GM10266 (cell line): ENCODE data around the gene RIN2.

Experiments used
- DNase-seq: peaks from one replicate; pipeline ENCODE4 v3.0.0; 2012; ENCODE audit errors: extremely low spot score
- TF ChIP-seq, protein P1 (sequence below): IDR thresholded peaks from 2 replicates; pipeline ENCODE4 v1.5.1; 2012; ENCODE audit warnings: mild to moderate bottlenecking, low read depth; ENCODE audit not compliant: control insufficient read depth, insufficient read depth; ENCODE audit errors: missing control alignments

The RIN2 gene

DNA sequence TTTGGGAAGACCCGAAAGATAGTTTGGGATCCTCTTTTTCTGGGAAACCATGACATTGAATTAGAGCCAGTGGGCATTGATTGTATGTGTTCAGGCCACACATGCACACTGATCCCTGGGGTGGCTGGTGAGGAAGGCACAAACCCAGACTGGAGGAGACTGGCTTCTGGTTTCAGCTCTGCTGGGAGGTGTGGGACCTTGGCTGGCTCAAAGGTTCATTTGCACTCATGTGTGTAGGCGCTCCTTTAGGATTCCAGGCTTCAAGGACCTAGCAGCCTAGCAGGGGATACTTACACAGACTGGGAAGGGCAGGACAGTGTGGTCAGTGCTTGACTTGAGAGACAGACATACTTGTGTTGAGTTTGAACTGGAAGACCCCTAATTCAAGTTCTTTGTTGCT is 7.2 kb downstream of the RIN2 start:
- TF ChIP-seq, protein P1, sequence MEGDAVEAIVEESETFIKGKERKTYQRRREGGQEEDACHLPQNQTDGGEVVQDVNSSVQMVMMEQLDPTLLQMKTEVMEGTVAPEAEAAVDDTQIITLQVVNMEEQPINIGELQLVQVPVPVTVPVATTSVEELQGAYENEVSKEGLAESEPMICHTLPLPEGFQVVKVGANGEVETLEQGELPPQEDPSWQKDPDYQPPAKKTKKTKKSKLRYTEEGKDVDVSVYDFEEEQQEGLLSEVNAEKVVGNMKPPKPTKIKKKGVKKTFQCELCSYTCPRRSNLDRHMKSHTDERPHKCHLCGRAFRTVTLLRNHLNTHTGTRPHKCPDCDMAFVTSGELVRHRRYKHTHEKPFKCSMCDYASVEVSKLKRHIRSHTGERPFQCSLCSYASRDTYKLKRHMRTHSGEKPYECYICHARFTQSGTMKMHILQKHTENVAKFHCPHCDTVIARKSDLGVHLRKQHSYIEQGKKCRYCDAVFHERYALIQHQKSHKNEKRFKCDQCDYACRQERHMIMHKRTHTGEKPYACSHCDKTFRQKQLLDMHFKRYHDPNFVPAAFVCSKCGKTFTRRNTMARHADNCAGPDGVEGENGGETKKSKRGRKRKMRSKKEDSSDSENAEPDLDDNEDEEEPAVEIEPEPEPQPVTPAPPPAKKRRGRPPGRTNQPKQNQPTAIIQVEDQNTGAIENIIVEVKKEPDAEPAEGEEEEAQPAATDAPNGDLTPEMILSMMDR, result no peak
- DNase-seq, result no peak

DNA sequence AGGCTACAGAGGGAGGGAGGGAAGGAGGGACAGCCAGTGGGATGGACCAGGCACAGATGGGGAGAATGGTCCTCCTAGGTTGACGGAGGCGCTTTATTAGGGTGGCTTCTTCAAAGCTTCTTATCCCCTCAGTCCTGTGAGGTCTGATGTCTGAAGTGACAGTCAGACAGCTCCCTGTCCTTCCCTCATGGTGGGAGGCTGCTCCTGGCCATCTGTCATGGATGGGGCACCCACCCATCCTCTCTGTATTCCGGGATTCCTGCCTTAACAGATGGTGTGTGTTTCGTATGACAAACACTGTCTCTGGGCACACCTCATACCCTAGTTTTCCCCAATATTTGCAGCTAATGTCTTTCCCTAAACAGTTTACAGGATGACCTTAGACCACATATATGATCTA is 7.9 kb downstream of the RIN2 start:
- TF ChIP-seq, protein P1, result no peak
- DNase-seq, result no peak

DNA sequence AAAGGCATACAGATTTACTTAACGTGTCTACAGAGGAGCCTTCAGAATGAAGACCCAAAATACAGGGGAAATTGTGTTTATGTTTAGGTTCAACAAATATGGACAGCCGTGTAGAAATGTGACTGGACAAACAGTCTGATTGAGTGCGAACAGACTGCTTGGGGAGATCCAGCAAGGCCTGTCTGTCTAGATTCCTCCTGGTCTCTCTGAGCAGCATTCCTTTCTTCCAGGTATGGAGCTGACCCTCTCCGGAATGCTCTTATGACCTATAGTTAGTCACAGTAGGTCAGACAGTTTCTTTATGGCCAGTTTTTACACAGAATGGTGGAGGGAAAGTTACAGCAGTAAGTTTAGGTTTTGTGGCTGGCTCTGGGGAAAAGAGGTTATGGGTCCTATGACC is 9.0 kb downstream of the RIN2 start:
- no peak for DNase-seq
- TF ChIP-seq, protein P1, result no peak

DNA sequence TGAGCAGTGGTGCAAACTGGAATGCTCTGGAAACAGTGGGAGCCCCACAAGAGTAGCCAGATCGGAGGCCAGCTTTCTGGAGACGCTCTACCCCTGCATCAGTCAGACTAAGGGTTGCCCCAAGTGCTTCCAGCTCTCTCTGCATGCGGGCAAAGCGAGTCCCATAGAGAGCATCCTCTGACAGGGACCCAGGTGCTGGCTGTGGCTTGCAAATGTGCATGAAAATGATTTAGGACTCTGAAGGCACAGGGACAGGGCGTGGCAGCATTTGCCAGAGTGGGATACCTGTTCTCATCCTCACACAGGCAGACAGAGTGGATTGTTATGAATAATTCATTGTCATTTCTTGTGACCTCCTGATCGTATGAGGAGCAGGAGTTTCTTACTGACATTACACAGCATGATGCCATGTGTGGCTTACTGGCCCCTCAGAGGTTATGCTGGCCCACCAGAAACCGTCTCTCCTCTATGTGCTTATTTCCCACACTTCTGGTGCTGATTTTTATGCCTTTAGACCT is 10.3 kb downstream of the RIN2 start:
- DNase-seq, result no peak
- TF ChIP-seq, protein P1, result no peak

DNA sequence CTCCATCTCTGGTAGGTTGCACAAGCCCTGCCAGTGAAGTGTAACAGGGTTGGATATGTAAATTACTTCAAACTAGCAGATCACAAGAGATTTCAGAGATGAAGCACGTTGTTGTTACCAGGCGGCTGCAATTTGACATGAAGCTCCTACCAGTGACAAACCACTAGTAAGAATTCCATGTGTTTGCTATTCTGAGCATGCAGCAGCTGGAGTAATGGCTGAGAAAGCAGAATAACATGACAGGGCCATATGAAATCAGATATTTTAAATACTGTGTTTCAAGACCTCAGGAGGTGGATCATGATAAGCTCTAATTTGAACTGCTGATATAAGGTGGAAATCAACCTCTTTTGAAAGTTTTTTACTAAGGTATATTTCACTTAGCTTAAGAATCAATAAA is 11.4 kb downstream of the RIN2 start:
- no peak for DNase-seq
- TF ChIP-seq, protein P1, result no peak

DNA sequence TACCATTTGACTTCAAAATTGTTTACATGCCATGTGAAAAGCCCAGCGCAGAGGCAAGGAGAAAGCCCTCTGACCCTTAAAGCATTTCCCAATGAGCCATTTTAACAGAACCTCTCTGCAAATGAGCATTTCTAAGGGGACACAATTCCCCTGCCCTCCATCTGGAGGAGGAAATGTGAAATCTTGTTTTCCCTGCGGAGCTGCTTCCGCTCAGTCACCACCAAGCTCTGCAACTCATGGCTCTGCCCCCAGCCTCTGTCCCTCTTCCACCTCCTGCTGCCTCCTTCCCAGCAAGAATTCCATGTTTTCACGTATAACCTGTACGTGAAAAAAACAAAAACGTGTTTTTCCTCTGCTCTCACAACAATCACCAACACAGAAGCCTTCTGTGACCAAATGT is 12.3 kb downstream of the RIN2 start:
- DNase-seq, result no peak
- TF ChIP-seq, protein P1, result no peak

DNA sequence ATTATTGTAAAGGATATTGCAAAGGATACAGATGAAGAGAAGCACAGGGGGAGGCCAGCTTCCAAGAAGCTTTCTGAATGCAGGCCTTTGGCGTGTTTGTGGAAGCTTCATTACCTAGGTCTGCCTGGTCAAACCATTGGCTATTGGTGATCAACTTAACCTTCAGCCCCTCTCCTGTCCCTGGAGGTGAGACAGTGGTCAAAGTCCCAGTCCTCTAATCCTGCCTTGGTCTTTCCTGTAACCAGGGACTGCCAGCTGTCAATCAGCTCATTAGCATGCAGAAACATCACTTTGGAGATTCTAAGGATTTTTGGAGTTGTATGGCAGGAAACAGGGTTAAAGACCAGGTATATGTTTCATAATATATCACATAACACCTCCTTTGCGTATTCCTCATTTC is 13.0 kb downstream of the RIN2 start:
- TF ChIP-seq, protein P1, result no peak
- DNase-seq, result no peak
